WI38 (cell line): ENCODE results near the gene EPSTI1.

Source experiments
- H3K4me3 ChIP-seq: 2 replicates; pipeline ENCODE4 v1.5.1; 2011; ENCODE audit warnings: low read depth, mild to moderate bottlenecking, control low read depth, low read length
- TF ChIP-seq, protein P1 (sequence below): IDR thresholded peaks from 2 replicates; pipeline ENCODE4 v1.5.1; 2012; ENCODE audit warnings: low read depth, mild to moderate bottlenecking, control low read depth, low read length

The EPSTI1 gene

DNA sequence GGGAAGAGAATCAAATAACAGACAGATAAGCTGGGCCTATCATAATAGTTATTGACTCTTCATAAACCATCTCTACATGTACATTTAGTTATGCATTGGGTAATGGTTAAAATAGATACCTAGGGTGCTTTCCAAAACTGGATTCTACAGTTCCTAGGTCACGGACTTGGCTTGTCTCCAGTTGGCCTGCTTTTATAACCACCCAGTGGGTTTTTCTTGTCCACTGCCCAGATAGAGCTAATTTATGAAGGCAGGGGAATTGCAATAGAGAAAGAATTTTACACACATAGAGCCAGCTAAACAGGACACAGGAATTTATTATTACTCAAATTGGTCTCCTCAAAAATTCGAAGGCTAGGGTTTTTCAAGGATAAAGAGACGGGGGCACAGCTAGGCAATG is 113.3 kb downstream of the EPSTI1 start:
- no peak overlapping the region for H3K4me3 ChIP-seq
- TF ChIP-seq, protein P1, sequence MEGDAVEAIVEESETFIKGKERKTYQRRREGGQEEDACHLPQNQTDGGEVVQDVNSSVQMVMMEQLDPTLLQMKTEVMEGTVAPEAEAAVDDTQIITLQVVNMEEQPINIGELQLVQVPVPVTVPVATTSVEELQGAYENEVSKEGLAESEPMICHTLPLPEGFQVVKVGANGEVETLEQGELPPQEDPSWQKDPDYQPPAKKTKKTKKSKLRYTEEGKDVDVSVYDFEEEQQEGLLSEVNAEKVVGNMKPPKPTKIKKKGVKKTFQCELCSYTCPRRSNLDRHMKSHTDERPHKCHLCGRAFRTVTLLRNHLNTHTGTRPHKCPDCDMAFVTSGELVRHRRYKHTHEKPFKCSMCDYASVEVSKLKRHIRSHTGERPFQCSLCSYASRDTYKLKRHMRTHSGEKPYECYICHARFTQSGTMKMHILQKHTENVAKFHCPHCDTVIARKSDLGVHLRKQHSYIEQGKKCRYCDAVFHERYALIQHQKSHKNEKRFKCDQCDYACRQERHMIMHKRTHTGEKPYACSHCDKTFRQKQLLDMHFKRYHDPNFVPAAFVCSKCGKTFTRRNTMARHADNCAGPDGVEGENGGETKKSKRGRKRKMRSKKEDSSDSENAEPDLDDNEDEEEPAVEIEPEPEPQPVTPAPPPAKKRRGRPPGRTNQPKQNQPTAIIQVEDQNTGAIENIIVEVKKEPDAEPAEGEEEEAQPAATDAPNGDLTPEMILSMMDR, result no peak

DNA sequence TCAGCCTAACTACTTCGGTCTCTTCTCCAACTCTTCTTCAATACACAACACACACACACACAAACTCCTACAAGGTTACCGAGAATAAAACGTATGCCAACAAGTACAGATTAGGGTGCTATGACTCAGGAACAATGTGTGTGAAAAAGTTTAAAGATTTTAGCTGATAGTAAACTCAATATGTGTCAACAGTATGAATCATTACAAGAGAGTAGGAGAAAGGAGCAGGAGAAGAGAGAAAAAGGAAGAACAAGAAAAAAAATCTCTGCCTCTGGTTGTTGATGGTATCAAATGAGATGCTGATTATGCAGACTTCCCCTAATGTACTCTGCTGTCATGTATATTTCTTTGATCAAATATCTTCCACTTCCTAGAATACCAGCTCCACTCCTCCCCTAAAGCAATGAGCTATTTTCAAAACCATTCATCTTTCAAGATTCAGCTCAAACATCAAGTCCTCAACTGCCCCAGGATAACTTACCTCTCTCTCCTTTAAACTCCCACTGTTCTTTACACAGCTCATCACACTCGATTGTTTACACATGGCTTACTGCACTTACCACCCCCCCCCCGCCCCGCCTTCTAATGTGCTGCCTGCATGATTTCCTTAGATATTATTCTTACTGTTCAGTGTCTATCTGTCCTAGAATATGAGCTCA is 115.0 kb downstream of the EPSTI1 start:
- TF ChIP-seq, protein P1, result no peak
- H3K4me3 ChIP-seq, result no peak overlapping the region

DNA sequence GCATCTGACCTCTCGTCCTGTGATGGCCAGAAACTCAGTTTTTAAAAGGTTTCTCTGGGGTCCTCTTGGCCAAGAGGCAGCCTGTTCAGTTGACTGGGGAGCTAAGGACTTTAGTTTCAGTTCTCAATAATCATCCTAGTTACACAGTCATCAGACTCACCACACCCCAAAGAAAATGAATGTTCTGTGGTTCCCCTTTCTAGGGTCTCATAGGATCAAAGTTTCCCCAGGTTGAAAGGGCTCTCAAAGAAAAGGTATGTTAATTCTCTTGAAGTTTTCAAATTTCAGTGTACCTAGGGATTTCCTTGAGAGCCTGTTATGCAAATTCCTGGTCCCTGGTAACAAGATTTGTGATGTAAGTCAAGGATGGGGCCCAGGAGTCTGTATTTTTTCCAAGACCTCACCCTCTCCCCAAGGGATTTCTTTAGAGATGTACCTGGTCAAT is 115.7 kb downstream of the EPSTI1 start:
- no peak overlapping the region for H3K4me3 ChIP-seq
- TF ChIP-seq, protein P1, result no peak

DNA sequence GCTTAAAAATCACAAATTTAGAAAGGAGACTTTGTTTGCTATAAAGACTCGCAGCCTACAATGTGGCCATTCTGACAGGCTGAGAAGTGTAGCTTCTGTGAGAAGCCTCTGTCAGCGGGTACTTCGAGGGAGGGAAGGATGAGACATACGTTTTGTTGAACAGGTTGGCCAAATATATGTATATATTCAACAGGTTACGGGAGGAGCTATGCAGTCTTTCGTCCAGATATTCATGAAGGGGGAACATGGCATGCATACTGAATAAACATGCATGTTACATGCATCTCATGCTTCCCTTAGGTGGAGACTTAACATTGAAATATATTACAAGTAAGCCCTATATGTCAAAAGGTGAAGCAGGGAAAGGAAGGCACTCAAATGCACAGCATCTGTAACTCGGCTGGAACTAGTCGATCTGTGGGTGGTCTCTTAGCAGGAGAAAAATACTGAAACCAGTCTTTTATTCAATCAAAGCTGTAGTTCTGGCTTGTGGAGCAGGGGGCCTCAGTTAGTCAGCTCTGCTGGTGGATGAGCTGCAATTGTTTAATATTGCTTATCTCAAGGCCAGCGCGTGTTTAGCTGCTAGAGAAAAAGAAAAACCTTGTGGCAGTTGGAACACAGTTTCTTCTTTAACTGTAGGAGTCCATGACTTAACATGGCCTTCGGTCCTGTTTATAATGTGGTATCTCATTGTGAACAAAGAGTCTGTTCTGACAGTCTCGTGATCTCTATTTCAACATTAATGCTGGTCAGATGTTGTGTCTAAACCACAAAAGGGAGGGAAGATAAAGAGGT is 116.4 kb downstream of the EPSTI1 start:
- no peak overlapping the region for H3K4me3 ChIP-seq
- TF ChIP-seq, protein P1, result 0 out of 2 replicates have a peak, but pooled peaks have one; percentile 11

DNA sequence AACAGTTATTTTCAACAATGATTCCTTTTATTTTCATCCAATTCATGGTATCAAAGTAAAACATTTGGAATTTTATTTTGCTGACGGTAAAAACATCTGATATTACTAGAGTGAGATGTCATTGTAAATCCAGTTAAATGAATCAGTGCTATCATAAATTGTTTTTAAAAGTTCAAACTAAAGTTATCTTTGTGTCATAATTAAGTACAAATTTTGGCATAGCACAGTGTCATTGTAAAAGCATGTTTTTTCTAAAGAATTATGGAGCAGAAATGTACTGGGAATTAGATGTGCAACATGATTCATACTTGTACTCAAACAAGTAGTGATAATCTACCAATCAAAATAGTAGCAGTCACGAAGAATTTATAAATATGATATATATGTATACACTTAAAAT is 117.8 kb downstream of the EPSTI1 start:
- H3K4me3 ChIP-seq, result no peak overlapping the region
- TF ChIP-seq, protein P1, result no peak

DNA sequence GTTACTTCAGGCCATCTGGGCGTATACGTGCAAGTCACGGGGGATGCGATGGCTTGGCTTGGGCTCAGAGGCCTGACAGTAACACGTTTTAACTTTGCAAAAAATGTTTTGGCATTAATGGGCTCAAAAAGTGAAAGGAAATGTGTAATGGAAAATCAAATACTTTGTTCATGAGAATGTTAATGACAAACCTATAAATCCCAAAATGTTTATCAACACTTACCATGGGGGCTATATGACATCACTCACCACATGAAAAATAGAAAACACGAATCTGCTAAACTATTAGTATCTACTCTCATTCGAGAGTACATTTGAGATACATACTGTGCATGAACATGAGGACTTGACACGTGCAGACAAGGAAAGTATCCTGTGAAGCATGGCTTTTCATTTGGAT is 119.0 kb downstream of the EPSTI1 start:
- TF ChIP-seq, protein P1, result no peak
- no peak overlapping the region for H3K4me3 ChIP-seq

DNA sequence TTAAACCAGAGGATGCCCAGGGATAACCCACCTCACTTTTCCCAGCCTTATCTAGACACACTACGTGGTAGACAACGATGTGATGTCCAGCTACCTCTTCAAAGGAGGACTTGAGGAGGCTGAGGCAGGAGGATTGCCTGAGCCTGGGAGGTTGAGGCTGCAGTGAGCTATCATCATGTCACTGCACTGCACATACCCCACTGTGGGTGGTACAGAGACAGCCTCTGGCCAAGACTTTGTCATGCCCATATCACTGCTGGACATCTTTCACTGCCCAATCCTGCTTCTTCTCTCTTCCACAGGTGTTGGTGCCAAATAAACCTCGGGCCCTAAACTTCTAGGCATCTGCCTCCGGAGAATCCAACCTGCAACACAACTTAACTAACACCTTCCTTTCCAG is 124.8 kb downstream of the EPSTI1 start:
- TF ChIP-seq, protein P1, result no peak
- H3K4me3 ChIP-seq, result no peak overlapping the region
